ENCODE measurements around the gene HOXA9. TPM values are rescaled to one million over a fixed set of nuclear protein-coding genes. Genes with fewer than 3 reads are reported as not detected.

The HOXA9 gene
- total RNA-seq, 1 experiment from 2014 or later: 91.0 TPM

DNA sequence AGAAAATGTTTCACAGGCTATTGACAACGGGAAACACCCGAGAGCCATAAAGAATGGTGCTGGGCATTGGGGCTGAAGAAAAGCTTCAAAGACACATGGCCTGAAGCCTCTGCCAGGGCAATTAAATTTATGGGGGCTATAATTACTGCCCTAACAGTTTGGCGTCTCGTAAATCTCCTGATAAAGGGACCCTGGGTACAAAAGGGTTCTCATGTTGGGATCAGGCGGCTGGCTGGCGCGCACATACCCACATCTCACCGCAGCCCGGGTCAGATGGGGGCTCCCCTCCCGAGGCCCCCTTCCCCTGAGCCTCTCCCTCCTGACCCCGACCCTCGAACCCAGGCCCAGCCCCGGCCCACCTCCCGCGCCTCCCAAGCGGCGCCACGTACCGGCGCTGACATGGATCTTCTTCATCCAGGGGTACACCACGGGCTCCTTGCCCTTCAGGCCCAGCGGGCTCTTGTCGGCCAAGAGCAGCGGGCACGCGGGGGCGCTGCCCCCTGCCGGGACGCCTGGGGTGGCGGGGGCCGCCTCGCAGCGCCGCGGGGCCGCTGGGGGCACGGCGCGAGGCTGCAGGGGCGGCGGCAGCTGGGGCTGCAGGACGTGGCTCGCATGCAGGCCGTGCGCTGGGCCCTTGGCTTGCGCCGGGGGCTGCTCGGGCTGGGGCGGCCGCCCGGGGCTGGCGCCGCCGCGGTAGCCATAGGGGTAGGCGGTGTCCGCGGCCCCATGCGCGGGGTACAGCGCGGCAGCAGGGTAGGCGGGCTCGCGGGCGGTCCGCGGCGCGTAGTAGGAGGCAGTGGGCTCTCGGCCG lies 35.4 kb downstream of the HOXA9 start:
- ChIA-PET POLR2A (no interaction called here), RAD21 (ENCODE audit: low non-redundant PET in 1 of 2, low total read pairs in 2 of 2, uncharacterized antibody in 2 of 2, unreplicated experiment in 2 of 2) (no interaction called here), CTCF (interaction anchor here (1.6 kb wide), 1 partner anchor 443 kb away, joined by 3 read pairs; no protein-coding TSS in a partner anchor)
- Histone ChIP-seq H3K4me2 (ENCODE audit: low read length) (peak overlapping the region; percentile 91), H3K27ac (ENCODE audit: low read depth, low read length) (peak overlapping the region; percentile 61; the same call in 1 of the 2 replicates), H3K9me2 (ENCODE audit: insufficient read depth) (no peaks in the 10 kb centered on the region), H3K9ac (ENCODE audit: low read length) (peak overlapping the region; percentile 71), H3K4me1 (ENCODE audit: control insufficient read depth in 1 of 2, insufficient read depth in 2 of 2, low read length in 2 of 2) (peaks cover 24 to 75% of the 10 kb centered on the region in 2 experiments), H3K9me3 (ENCODE audit: control insufficient read depth in 1 of 2, insufficient read depth in 1 of 2, low read depth in 1 of 2, low read length in 2 of 2) (no peaks in the 10 kb centered on the region), H2AFZ (ENCODE audit: low read depth, low read length, poor library complexity, severe bottlenecking) (no peak overlapping the region), H4K20me1 (ENCODE audit: insufficient read depth) (no peaks in the 10 kb centered on the region), H3K4me3 (replicated peaks in 1 of 2; ENCODE audit: low read depth in 1 of 2, low read length in 2 of 2) (peak overlapping the region; percentile 55 to 64), H3K36me3 (ENCODE audit: control insufficient read depth in 1 of 2, insufficient read depth in 2 of 2, low read length in 2 of 2) (no peaks in the 10 kb centered on the region), H3K79me2 (ENCODE audit: insufficient read depth, low read length) (no peaks in the 10 kb centered on the region), H3K27me3 (ENCODE audit: insufficient read depth, low read length) (peaks cover 27% of the 10 kb centered on the region)
- intact Hi-C loops (cut with micrococcal nuclease): loop anchor here (2.0 kb wide), 1 partner anchor 15 kb away; no protein-coding TSS in a partner anchor
- peak; percentile 60 for ATAC-seq
- no peak for DNase-seq (ENCODE audit: low read depth, low spot score)
- BruUV-seq (replicated peaks): no TSS peak
- no peak for TF ChIP-seq SP1 (IDR thresholded peaks at IDR 0.05; ENCODE audit: low read depth)
- TF ChIP-seq, protein P1, sequence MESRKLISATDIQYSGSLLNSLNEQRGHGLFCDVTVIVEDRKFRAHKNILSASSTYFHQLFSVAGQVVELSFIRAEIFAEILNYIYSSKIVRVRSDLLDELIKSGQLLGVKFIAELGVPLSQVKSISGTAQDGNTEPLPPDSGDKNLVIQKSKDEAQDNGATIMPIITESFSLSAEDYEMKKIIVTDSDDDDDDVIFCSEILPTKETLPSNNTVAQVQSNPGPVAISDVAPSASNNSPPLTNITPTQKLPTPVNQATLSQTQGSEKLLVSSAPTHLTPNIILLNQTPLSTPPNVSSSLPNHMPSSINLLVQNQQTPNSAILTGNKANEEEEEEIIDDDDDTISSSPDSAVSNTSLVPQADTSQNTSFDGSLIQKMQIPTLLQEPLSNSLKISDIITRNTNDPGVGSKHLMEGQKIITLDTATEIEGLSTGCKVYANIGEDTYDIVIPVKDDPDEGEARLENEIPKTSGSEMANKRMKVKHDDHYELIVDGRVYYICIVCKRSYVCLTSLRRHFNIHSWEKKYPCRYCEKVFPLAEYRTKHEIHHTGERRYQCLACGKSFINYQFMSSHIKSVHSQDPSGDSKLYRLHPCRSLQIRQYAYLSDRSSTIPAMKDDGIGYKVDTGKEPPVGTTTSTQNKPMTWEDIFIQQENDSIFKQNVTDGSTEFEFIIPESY (IDR thresholded peaks at IDR 0.05; ENCODE audit: extremely low read depth, insufficient replicate concordance, low read length): no peak
- TF ChIP-seq JUND (IDR thresholded peaks at IDR 0.05): no peak
- no peak for TF ChIP-seq CBX3 (IDR thresholded peaks at IDR 0.05; ENCODE audit: low read depth)
- TF ChIP-seq, protein P2, sequence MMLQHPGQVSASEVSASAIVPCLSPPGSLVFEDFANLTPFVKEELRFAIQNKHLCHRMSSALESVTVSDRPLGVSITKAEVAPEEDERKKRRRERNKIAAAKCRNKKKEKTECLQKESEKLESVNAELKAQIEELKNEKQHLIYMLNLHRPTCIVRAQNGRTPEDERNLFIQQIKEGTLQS (IDR thresholded peaks at IDR 0.05): no peak
- TF ChIP-seq ELF1 (IDR thresholded peaks at IDR 0.05; ENCODE audit: borderline replicate concordance, low read depth): no peak
- no peak for TF ChIP-seq CEBPB (IDR thresholded peaks at IDR 0.05; ENCODE audit: low read depth)
- TF ChIP-seq SRF (IDR thresholded peaks at IDR 0.05; ENCODE audit: low read depth): no peak
- peak; percentile 25; the same call in 1 of the 2 replicates for TF ChIP-seq RAD21 (IDR thresholded peaks at IDR 0.05; ENCODE audit: low read depth)
- TF ChIP-seq EZH2 (IDR thresholded peaks at IDR 0.05): no peak
- no peak for TF ChIP-seq POLR2A (IDR thresholded peaks at IDR 0.05; ENCODE audit: borderline replicate concordance, extremely low read depth, insufficient read depth, insufficient read length)
- peak; percentile 45 for TF ChIP-seq TCF7L2 (IDR thresholded peaks at IDR 0.05; ENCODE audit: borderline replicate concordance, extremely low read depth, insufficient read depth, insufficient read length)
- TF ChIP-seq, protein P3, sequence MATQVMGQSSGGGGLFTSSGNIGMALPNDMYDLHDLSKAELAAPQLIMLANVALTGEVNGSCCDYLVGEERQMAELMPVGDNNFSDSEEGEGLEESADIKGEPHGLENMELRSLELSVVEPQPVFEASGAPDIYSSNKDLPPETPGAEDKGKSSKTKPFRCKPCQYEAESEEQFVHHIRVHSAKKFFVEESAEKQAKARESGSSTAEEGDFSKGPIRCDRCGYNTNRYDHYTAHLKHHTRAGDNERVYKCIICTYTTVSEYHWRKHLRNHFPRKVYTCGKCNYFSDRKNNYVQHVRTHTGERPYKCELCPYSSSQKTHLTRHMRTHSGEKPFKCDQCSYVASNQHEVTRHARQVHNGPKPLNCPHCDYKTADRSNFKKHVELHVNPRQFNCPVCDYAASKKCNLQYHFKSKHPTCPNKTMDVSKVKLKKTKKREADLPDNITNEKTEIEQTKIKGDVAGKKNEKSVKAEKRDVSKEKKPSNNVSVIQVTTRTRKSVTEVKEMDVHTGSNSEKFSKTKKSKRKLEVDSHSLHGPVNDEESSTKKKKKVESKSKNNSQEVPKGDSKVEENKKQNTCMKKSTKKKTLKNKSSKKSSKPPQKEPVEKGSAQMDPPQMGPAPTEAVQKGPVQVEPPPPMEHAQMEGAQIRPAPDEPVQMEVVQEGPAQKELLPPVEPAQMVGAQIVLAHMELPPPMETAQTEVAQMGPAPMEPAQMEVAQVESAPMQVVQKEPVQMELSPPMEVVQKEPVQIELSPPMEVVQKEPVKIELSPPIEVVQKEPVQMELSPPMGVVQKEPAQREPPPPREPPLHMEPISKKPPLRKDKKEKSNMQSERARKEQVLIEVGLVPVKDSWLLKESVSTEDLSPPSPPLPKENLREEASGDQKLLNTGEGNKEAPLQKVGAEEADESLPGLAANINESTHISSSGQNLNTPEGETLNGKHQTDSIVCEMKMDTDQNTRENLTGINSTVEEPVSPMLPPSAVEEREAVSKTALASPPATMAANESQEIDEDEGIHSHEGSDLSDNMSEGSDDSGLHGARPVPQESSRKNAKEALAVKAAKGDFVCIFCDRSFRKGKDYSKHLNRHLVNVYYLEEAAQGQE (IDR thresholded peaks at IDR 0.05; ENCODE audit: low read depth): no peak
- no peak for TF ChIP-seq EZH2phosphoT487 (IDR thresholded peaks at IDR 0.05; ENCODE audit: borderline replicate concordance)
- TF ChIP-seq POLR2AphosphoS5 (IDR thresholded peaks at IDR 0.05; ENCODE audit: low read depth, low read length): no peak
- TF ChIP-seq SIN3A (IDR thresholded peaks at IDR 0.05; ENCODE audit: low read depth): no peak
- TF ChIP-seq, protein P4, sequence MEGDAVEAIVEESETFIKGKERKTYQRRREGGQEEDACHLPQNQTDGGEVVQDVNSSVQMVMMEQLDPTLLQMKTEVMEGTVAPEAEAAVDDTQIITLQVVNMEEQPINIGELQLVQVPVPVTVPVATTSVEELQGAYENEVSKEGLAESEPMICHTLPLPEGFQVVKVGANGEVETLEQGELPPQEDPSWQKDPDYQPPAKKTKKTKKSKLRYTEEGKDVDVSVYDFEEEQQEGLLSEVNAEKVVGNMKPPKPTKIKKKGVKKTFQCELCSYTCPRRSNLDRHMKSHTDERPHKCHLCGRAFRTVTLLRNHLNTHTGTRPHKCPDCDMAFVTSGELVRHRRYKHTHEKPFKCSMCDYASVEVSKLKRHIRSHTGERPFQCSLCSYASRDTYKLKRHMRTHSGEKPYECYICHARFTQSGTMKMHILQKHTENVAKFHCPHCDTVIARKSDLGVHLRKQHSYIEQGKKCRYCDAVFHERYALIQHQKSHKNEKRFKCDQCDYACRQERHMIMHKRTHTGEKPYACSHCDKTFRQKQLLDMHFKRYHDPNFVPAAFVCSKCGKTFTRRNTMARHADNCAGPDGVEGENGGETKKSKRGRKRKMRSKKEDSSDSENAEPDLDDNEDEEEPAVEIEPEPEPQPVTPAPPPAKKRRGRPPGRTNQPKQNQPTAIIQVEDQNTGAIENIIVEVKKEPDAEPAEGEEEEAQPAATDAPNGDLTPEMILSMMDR (IDR thresholded peaks at IDR 0.05 in 2 of 3, conservative IDR thresholded peaks at IDR 0.05 in 1 of 3; ENCODE audit: borderline replicate concordance in 1 of 3, insufficient read depth in 1 of 3, low read depth in 2 of 3, low read length in 2 of 3): no peak
- TF ChIP-seq, protein P5, sequence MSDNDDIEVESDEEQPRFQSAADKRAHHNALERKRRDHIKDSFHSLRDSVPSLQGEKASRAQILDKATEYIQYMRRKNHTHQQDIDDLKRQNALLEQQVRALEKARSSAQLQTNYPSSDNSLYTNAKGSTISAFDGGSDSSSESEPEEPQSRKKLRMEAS (IDR thresholded peaks at IDR 0.05): no peak
- peak; percentile 71; the same call in 1 of the 2 replicates for TF ChIP-seq ZFX (IDR thresholded peaks at IDR 0.05)
